NOMO-1 treated with dmso at 0.1 percent for 144 hours (cell line): Measurements from ENCODE around the gene KCTD12.

Experiments used
- DNase-seq: peaks from one replicate; lab custom pipeline; 2025; ENCODE audit not compliant: unreplicated experiment; lab: John Stamatoyannopoulos, UW

Gene KCTD12

DNA sequence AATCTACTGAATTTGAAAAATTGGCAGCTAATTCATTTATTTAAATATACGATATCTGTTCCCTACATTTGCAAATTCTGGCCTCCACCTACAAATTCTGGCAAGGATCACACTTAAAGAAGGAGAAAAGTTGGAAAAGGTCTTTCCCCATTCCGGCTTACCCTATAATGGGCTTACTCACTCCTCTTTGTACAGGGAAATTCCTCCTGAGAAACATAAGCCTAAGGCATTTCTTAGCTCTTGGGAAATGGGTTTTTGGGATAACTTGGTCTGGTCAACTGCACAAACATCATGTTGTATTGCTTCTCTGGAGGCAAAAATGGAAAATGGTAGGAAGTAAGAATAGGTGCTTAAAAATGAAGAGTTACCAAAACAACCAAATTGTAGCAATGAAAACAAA lies 25.5 kb downstream of the KCTD12 start:
- DNase-seq = no peak

- DNase-seq = no peak
Observed at GRCh38 chr13:76854894-76855293, 31.3 kb downstream of the KCTD12 start.

GRCh38 chr13:76853921-76854608 lies 32.1 kb downstream of the KCTD12 start:
- no peak for DNase-seq

DNA sequence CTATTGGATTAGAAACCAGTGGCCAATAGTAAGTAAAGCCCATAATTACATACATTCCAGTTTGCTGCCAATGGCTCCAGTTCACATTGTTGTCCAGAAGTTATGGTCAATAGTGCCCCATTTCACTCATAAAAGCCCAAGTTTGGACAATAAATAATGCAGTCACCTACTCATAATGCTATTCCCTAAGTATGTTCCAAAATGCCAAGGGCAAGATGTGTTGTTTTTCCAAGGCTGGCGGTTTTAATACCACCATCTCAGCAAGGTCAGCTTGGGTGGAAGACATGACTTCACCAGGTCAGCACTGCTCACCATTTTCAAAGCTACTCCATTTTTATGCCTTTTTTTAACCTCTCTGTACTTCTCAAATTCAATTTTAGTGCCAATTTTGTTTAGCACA lies 32.7 kb downstream of the KCTD12 start:
- DNase-seq = no peak

GRCh38 chr13:76852986-76853385 lies 33.2 kb downstream of the KCTD12 start:
- DNase-seq = no peak

GRCh38 chr13:76851961-76852360 lies 34.2 kb downstream of the KCTD12 start:
- no peak for DNase-seq

GRCh38 chr13:76849493-76849892 lies 36.7 kb downstream of the KCTD12 start:
- DNase-seq = no peak

GRCh38 chr13:76848596-76848995 lies 37.6 kb downstream of the KCTD12 start:
- DNase-seq = peak; percentile 51

GRCh38 chr13:76846363-76846762 lies 39.8 kb downstream of the KCTD12 start:
- DNase-seq = no peak

GRCh38 chr13:76845865-76846264 lies 40.3 kb downstream of the KCTD12 start:
- no peak for DNase-seq

GRCh38 chr13:76845367-76845766 lies 40.8 kb downstream of the KCTD12 start:
- no peak for DNase-seq

- no peak for DNase-seq
Observed at GRCh38 chr13:76837801-76838200, 48.4 kb downstream of the KCTD12 start.

GRCh38 chr13:76836311-76836710 lies 49.9 kb downstream of the KCTD12 start:
- no peak for DNase-seq

GRCh38 chr13:76833441-76833954 lies 52.7 kb downstream of the KCTD12 start:
- no peak for DNase-seq

DNA sequence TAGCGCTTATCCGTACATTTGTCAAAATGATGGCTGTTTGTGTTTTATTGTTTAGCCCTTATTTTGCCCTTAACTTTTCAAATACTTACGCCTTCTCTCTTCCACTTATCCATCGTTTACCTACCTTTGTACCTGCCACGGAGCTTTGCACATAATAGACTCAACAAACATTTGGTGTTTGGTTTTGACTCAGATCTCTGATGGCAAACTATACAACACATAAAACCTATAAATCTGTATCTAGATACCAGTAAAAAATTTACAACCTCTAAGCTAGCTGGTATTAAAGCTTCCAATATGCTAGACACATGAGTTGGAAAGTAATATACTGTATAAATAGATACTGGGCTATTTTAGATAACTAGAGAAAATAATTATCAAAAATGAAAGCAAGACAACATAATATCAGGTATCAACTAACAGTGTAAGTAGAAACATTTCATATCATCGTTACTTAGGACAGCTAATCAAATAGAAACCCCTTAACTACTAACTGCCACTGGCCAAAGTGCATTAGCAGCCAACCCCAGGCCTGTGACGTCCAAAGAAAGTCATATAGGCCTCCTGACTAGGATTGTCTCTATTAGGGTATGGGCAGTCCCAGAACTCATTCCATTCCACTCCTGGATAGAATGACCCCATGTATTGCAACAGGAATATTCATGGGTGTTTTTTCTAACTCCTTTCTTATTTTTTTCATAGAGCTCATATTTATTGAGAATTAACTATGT lies 53.8 kb downstream of the KCTD12 start:
- no peak for DNase-seq

- DNase-seq = no peak
Observed at GRCh38 chr13:76830805-76831204, 55.4 kb downstream of the KCTD12 start.
